GM12878 (cell line): ENCODE measurements around the gene ESRRB.

Source experiments
- CTCF ChIP-seq, 3 experiments: IDR thresholded peaks in 2 of 3; conservative IDR thresholded peaks in 1 of 3; 2 replicates each; pipeline ENCODE4 v1.5.1; 2011; ENCODE audit warnings: low read depth in 3 of 3, low read length in 3 of 3, mild to moderate bottlenecking in 3 of 3, control low read depth in 2 of 3, moderate library complexity in 2 of 3, inconsistent platforms in 1 of 3, mixed read lengths in 1 of 3; ENCODE audit not compliant: control insufficient read depth in 2 of 3, insufficient read depth in 1 of 3; ENCODE audit errors: extremely low read depth in 1 of 3
- EP300 ChIP-seq, 2 experiments: fragments of 150-350 bp in 1 of 2; IDR thresholded peaks; 2 replicates each; pipeline ENCODE4 v1.6.1; 2011 to 2012; ENCODE audit warnings: low read depth in 2 of 2, low read length in 2 of 2, borderline replicate concordance in 1 of 2, improper control_type of control experiment in 1 of 2, inconsistent platforms in 1 of 2; ENCODE audit not compliant: control insufficient read depth in 1 of 2
- EZH2 ChIP-seq: IDR thresholded peaks from 2 replicates; pipeline ENCODE4 v1.6.1; 2012; ENCODE audit warnings: low read depth, mild to moderate bottlenecking, control low read depth, inconsistent platforms, low read length, borderline replicate concordance; ENCODE audit not compliant: control insufficient read depth
- FOS ChIP-seq: IDR thresholded peaks from 3 replicates; pipeline ENCODE4 v1.6.1; 2011; ENCODE audit warnings: borderline replicate concordance; ENCODE audit not compliant: insufficient read length; ENCODE audit errors: extremely low read depth
- NFYA ChIP-seq: IDR thresholded peaks from 2 replicates; pipeline ENCODE4 v1.6.1; 2011; ENCODE audit warnings: low read depth, mild to moderate bottlenecking, low read length, improper control_type of control experiment, borderline replicate concordance
- SKIL ChIP-seq: fragments of 450-650 bp; IDR thresholded peaks from 2 replicates; pipeline ENCODE4 v1.6.1; 2017; ENCODE audit warnings: mild to moderate bottlenecking, low read depth, inconsistent platforms; ENCODE audit not compliant: poor library complexity, severe bottlenecking
- SMC3 ChIP-seq: IDR thresholded peaks from 2 replicates; pipeline ENCODE4 v1.6.1; 2011; ENCODE audit warnings: low read length, improper control_type of control experiment, borderline replicate concordance
- ZNF217 ChIP-seq: fragments of 450-650 bp; IDR thresholded peaks from 2 replicates; pipeline ENCODE4 v1.6.1; 2017; ENCODE audit warnings: antibody characterized with exemption, mild to moderate bottlenecking

- no peak for TF ChIP-seq CTCF (IDR thresholded peaks at IDR 0.05 in 2 of 3, conservative IDR thresholded peaks at IDR 0.05 in 1 of 3; ENCODE audit: control insufficient read depth in 2 of 3, extremely low read depth in 1 of 3, insufficient read depth in 1 of 3, low read depth in 3 of 3, low read length in 3 of 3)
- no peak for TF ChIP-seq SKIL
- no peak for TF ChIP-seq ZNF217
- no peak for TF ChIP-seq SMC3
- no peak for TF ChIP-seq NFYA
- no peak for TF ChIP-seq EP300 (IDR thresholded peaks at IDR 0.05; ENCODE audit: borderline replicate concordance in 1 of 2, control insufficient read depth in 1 of 2, low read depth in 2 of 2, low read length in 2 of 2)
- no peak for TF ChIP-seq EZH2
- TF ChIP-seq FOS = no peak
These were observed 25.9 kb upstream of the ESRRB start for GRCh38 chr14:76349993-76350392.
